Neural crest cell (in vitro differentiated cells): ENCODE measurements around the gene ALS2CL. TPM values are rescaled to one million over a fixed set of nuclear protein-coding genes. Genes with fewer than 3 reads are reported as not detected.

Experiments used
- DNase-seq: peaks from one replicate; pipeline ENCODE4 v3.0.0; 2021; ENCODE audit warnings: low read depth, mixed read lengths, low spot score
- H3K27ac Mint-ChIP-seq: one replicate; pipeline ENCODE4 v1.8.0; 2021; ENCODE audit warnings: mild to moderate bottlenecking, mixed read lengths; ENCODE audit not compliant: unreplicated experiment
- H3K27me3 Mint-ChIP-seq: 2 replicates; pipeline ENCODE4 v1.8.0; 2021; ENCODE audit warnings: low read depth, mild to moderate bottlenecking, mixed read lengths
- H3K36me3 Mint-ChIP-seq: 2 replicates; pipeline ENCODE4 v1.8.0; 2021; ENCODE audit warnings: low read depth, mild to moderate bottlenecking, mixed read lengths
- H3K4me1 Mint-ChIP-seq: 2 replicates; pipeline ENCODE4 v1.8.0; 2021; ENCODE audit warnings: mixed read lengths
- H3K4me3 Mint-ChIP-seq: one replicate; pipeline ENCODE4 v1.8.0; 2021; ENCODE audit warnings: mild to moderate bottlenecking, mixed read lengths
- H3K9me3 Mint-ChIP-seq: 2 replicates; pipeline ENCODE4 v1.8.0; 2021; ENCODE audit warnings: mixed read lengths
- CTCF ChIP-seq: fragments of 200-600 bp; sonication (generic); conservative IDR thresholded peaks from 2 replicates; pipeline ENCODE4 v1.5.0; 2021; ENCODE audit warnings: antibody characterized with exemption, mild to moderate bottlenecking
- total RNA-seq: library from RNA; stranded (reverse); gene quantifications from 2 replicates; pipeline ENCODE4 v1.2.1, GENCODE V29; 2021

ALS2CL gene
- total RNA-seq, 1 donor from 2014 or later: 0.26 TPM

- Mint-ChIP-seq H3K27ac (no peak overlapping the region), H3K4me3 (no peak overlapping the region), H3K27me3 (peaks cover 2% of the 10 kb centered on the region), H3K4me1 (no peaks in the 10 kb centered on the region), H3K9me3 (no peaks in the 10 kb centered on the region), H3K36me3 (no peaks in the 10 kb centered on the region)
- DNase-seq: no peak
- no peak for TF ChIP-seq CTCF
Measured at GRCh38 chr3:46719044-46719565, 25.6 kb upstream of the ALS2CL start.

DNA sequence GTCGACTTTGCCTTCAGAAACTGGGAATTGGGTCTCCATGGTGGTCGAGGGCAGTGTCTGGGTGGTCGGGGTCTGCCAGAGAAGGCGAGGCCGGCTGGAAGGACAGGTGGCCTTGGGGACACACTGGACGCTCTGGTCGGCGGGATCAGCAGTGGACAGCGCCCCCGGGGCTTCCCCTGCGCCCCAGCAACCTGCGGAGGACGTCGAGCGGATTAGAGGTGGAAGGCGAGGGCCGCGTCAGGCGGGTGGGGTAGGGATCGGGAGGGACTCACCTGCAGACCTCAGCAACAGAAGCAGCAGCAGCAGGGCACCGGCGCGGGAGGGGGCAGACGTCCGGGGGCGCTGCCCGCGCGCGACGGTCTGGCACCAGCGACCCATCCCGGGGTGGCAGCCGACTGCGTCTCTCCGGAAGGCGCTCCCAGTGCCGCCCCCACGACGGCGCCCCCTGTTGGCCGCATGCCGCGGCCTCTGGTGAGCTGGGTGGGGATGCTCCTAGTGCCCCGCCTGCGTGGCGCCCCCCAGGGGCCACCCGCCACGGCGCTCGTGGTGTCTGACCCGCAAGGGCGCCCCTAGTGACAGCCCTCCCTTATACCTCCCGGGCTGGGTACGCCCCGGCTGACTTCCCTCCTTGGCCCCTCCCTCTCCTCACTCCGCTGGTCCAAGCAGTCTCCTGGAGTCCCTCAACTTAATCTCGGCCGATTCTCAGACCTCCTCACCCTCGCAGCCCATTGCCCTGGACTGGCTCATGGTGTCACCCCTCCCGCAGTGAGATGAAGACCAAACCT is 24.2 kb upstream of the ALS2CL start, which contains the start of gene PRSS50:
Gene PRSS50 (minus strand): TSS at position 423 of the 785 bp plus-strand sequence. CDS start 45 bp downstream, at position 378.
- H3K4me1 Mint-ChIP-seq: no peaks in the 10 kb centered on the region
- H3K4me3 Mint-ChIP-seq: no peak within 1 kb of the TSS
- H3K27me3 Mint-ChIP-seq: peaks cover 2% of the 10 kb centered on the region
- no peak within 1 kb of the TSS for H3K27ac Mint-ChIP-seq
- no peak for DNase-seq
- no peaks in the 10 kb centered on the region for H3K9me3 Mint-ChIP-seq
- H3K36me3 Mint-ChIP-seq: no peaks in the 10 kb centered on the region
- peak; percentile 34 for TF ChIP-seq CTCF

GRCh38 chr3:46716461-46717441 is 23.3 kb upstream of the ALS2CL start:
- H3K27ac Mint-ChIP-seq: no peak overlapping the region
- no peaks in the 10 kb centered on the region for H3K36me3 Mint-ChIP-seq
- peaks cover 2% of the 10 kb centered on the region for H3K27me3 Mint-ChIP-seq
- no peaks in the 10 kb centered on the region for H3K9me3 Mint-ChIP-seq
- no peak for DNase-seq
- H3K4me3 Mint-ChIP-seq: no peak overlapping the region
- no peak for TF ChIP-seq CTCF
- H3K4me1 Mint-ChIP-seq: no peaks in the 10 kb centered on the region

DNA sequence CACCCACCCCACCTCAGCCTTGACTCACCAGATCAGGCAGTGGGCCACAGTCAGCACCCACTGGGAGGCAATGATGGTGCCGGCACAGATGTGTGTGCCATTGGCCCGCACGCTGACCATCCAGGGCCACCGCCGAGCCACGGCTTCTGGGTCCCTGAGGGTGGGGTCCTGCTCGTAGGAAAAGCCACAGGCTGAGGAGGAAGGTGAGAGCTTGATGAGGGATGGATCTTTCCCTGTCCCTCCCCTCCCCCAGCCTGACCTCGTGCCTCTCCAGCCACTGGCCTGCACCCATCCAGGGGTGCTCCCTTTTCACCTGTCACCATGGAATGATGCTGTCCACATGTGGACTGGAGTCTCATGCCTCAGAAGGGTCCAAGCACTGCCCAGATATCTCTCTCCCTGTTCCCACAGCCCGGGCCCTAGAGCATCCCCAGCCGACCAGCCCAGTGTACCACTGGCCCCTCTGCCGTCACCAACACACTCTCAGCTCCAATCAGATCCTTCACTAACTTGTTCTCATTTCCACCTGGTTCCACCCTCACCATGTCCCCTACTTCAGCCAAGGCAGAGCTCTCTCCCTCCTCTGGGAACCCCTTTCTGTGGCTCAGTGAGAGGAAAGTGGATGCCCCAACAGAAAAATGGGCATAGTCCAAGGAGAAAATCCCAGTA is 22.2 kb upstream of the ALS2CL start:
- Mint-ChIP-seq H3K27me3 (peaks cover 2% of the 10 kb centered on the region), H3K4me3 (no peak overlapping the region), H3K27ac (peak overlapping the region; percentile 91), H3K9me3 (no peaks in the 10 kb centered on the region), H3K36me3 (no peaks in the 10 kb centered on the region), H3K4me1 (peaks cover 5% of the 10 kb centered on the region)
- DNase-seq: no peak
- TF ChIP-seq CTCF: no peak
